GM21723 (cell line): Measurements from ENCODE around the gene AUTS2.

Source experiments
- ATAC-seq: cut with Tn5 transposase; IDR thresholded peaks from one replicate; pipeline ENCODE4 v1.9.1; 2021; ENCODE audit warnings: mild to moderate bottlenecking, moderate library complexity; ENCODE audit not compliant: unreplicated experiment

AUTS2 gene

DNA sequence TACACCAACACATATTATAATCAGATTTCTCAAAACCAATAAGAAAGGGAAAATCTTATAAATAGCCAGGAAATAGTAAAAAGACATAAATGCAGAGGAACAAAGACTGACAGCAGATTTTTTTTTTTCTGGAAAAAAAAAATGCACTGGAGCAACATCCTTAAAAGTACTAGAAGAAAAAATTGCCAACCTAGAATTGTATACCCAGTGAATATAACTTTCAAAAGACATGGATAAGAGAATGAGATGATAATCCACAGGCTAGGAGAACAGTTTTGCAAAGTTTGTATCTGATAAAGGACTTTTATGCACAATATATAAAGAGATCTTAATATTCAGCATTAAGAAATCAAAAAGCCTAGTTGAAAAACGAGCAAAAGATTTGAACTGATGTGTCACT lies 554.0 kb downstream of the AUTS2 start:
- ATAC-seq, result no peak

- no peak for ATAC-seq
Measured at GRCh38 chr7:70153933-70154332, 555.7 kb downstream of the AUTS2 start.

DNA sequence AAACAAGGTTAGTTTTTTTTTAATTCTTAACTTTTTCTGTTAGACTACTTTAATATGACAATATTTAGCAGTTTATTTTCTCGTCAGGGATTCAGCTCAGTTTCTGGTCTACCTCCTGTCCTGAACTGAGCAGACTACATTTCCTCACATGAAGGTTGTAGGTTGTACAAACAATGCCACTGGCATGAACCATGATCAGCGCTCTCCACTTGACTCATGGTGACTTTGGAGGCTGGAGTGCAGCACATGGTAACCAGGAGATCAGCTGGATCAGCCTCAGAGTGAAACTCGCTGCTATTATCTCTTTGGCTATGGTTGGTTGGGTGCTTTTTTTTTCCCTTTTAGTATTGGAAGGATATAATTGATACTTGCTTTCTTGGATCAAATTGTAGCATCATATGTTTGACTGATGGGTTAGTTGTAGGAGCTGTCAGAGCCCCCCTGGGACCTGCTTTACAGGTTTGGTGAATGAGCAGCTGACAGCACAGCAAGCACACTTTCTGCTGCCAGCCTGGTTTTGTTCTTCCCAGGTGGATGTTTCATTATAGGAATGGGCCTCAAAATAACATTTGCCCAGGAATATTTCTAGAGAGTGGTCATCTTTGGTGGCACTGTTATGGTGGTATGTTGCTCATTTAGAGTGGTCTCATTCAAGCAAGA lies 556.4 kb downstream of the AUTS2 start:
- no peak for ATAC-seq

DNA sequence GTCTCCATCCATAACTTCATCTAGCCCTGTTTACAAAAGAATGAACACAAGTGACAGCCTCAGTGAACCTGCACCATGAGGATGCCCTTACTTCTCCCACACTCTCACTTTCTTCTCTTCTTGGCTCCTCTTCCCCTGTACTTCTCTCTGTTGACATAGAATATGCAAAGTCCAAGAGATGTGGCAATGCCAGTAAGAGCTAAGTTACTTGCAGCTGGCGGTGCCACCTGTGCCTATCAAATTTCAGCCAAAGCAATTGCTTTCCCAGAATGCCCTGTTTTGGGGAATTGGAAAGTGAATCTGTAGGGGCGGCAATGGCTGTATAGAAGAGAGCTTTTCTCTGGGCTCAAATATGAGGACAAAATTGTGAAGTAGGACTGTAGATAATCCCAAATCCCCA lies 557.8 kb downstream of the AUTS2 start:
- no peak for ATAC-seq

DNA sequence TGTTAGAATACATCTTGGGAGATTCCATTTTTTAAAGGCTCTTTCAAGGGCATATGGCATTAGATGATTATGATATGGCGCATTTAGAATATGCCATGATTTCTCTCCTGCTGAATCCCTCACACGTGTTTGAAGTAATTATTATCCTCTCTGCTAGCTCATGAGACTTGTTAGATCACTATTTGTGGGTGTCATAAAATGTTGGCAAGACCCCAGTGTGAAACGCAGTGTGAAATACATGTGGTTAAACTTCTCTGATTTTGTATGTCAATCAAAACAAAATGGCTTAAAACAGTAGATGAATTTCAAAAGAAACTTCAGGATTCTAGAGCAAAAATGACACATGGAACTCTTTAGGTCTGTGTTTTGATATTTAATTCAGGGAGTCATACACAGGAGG lies 560.8 kb downstream of the AUTS2 start:
- no peak for ATAC-seq

DNA sequence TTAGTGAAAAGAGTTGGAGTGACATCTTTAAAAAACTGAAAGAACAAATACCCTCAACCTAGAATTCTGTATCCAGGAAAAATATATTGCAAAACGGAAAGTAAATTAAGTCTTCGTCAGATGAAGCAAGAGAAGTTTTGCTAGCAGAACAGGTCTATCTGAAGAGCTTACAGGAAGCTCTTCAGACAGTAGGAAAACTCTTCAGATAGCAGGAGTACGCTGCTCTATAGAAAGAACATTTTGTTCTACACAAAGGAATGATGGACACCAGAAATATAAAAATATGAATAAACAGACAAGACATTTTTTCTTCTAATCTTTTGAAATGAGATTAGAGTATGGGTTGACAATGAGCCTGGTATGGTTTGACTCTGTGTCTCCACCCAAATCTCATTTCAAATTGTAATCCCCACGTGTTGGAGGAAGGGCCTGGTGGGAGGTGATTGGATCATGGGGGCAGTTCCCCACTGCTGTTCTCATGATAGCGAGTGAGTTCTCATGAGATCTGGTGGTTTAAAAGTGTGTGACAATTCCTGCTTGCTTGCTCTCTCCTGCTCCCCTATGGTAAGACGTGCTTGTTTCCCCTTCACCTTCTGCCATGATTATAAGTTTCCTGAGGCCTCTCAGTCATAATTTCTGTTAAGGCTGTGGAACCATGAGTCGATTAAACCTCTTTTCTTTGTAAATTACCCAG lies 567.3 kb downstream of the AUTS2 start:
- no peak for ATAC-seq

DNA sequence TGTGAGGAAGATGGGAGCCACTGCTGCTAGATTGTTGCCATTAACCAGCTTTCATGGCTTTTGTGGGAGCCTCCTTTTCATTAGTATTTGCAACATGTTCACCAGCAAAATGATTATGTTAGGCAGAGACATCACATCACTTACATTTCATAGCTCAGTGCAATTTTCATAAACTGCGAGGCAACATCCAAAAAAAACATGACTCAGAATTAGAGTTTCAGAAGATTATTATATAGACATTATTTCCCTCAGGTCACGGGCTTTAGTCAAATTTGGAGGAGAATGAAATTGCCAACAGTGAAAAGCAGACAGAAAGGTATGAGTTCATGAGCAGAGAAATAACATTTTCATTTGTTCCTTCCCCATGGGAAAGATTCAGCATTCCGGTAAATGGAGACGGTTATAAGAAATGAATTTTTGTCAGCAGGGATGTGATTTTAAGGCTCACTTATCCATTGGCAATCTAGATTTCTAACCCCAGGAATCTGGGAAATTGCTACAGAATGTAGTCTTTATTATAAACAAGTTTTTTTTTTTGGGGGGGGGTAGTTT lies 573.2 kb downstream of the AUTS2 start:
- no peak for ATAC-seq

DNA sequence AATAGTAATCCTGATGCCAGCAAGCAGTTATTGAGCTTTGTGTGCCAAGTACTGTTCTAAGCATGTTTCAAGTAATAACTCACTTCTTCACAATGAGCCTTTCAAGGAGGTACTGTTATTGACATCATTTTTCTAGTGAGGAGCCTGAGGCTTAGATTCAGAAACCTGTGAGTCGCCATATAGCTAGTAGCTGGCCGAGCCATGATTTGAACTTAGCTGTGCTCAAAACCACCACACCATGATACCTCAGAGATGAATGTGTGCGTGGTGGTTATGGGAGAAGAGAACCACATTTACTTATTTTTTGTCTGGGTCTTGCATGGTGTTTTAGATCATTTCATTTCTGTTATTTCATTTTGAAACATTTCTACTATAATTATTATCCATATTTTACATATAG lies 578.9 kb downstream of the AUTS2 start:
- no peak for ATAC-seq

GRCh38 chr7:70178211-70178610 lies 579.9 kb downstream of the AUTS2 start:
- no peak for ATAC-seq

DNA sequence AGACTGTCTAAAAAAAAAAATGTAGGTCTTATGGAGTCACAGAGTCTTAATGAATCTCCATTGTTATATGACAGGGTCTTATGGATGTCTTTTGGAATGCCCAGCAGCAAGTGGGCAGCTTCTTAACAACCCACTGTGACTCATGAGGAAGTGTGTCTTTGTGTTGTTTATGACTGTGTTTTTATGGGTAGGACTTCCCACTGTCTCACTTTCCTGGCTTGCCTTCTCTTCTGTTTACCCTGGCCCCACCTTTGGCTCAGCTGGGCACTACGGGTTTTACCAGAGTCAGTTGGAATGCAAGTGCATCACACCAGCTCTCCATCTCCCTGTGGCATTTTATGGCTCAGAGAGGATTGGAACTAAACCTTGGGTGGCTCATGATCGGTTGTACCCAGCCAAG lies 580.5 kb downstream of the AUTS2 start:
- ATAC-seq, result no peak

DNA sequence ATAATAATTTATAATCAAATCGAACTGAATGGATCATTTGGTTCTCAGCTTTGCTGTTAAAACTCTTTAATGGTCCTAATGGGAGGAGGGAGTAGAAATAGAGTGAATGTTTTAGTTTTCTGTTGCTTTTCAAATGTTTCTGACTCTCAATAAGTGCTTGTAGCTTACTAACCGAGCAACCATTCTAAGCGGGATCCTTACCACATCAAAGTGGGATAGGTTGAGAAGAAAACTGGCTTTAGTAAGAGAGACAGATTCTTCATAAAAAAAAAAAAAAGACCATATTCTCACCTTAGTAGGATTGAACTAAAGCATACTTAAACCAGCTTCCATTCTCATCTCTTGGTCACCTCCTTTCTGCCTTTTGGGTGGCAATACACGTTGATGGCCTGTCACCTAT lies 584.2 kb downstream of the AUTS2 start:
- ATAC-seq, result no peak

DNA sequence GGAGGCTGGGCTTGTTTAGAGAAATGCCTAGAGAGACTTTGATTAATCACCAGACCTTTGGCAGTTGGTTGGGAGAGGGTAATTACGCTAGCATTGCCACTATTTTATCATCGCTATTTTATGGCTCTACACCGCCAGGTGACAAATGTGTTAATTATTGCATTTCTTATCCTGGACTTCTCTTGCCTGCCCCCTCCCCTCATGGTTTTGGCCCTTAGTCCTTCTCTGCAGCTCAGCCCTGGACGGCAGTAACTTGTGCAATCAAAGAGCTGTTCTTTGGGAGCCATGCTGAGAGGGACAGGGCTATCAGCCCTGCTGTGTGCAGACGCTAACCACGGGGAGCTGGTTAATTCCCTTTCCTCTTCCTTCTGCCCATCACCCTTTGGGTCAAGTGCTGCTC lies 585.0 kb downstream of the AUTS2 start:
- ATAC-seq, result no peak

GRCh38 chr7:70188901-70189650 lies 590.8 kb downstream of the AUTS2 start:
- no peak for ATAC-seq

- ATAC-seq, result no peak
Measured at GRCh38 chr7:70189776-70190175, 591.5 kb downstream of the AUTS2 start.

- ATAC-seq, result no peak
Measured at GRCh38 chr7:70190281-70190680, 592.0 kb downstream of the AUTS2 start.

DNA sequence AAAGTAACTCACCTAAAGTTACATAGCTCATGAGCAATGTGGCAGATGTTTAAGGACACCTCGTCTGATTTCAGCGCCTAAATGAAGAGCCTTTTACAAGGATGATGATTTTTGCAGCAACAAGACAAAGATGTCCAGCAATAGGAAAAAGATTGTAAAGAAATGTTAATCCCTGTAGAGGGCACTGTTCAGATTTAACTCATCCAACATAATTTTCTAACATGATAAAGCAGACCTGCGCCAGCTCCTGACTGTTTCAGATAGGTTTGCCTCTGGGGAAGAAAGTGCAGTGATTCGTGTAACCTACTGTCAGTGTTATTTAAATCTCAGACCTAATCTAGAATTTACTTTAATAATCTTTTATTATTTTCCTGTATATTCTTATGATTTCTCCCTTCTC lies 595.2 kb downstream of the AUTS2 start:
- no peak for ATAC-seq

GRCh38 chr7:70208236-70209063 lies 610.2 kb downstream of the AUTS2 start:
- ATAC-seq, result no peak

DNA sequence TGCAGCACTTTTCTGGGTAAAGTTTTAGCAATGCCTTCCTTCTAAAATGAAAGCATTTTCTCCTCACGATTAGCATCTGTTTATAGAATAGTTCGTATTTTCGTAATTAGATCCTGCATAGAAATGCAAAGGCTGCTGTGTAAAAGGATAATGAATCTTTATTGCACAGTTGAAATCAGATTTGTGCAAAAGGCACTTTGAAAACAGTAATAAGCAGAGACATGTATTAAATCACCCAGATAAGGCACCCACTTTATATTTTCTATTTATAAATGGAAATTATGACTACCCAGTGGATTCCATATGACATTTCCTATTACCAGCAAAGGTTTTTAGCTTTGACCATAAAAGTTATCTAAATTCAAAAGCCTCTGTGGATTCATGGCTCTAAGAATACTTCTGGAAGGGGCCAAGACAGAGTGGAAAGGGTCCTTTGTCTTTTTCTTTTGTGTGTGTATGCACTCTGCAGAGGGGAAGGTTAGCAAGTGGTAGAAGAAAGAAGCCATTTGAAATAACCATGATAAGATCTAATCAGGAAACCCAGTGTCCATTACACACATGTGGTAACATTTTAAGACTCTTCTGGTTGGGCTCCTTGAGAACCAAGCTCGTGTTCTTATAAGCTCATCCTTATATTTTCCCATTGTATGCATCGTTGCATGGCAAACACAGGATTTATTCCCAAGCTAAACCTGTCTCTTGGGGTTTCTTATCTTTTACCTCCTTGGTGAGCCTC lies 612.1 kb downstream of the AUTS2 start:
- no peak for ATAC-seq

DNA sequence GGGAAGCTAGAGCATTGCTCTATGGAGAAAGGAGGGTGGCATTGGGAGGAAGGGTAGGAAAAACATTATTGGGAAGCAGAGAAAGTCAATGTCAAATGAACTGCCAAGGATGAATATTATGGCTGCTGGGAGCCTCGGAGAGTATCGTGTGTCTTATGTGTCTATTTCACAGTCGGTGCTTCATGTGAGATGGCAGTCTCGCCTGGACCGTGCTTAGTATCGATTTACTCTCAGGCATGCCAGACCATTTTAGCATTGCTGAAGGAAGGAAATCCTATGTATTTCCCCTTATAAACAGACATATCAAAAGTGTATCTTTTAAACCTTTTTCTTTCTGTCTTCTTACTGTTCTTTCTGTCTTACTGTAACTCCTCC lies 612.6 kb downstream of the AUTS2 start:
- no peak for ATAC-seq

GRCh38 chr7:70212281-70212680 lies 614.0 kb downstream of the AUTS2 start:
- ATAC-seq, result no peak
